HG02938 (cell line): ENCODE measurements around the gene CLTCL1.
"Not testable (repeated sequence)": the region's sequence is repeated elsewhere in the genome, so short reads cannot be mapped to it uniquely, and the experiment has no call there.

Source experiments
- ATAC-seq: cut with Tn5 transposase; IDR thresholded peaks from one replicate; pipeline ENCODE4 v1.9.1; 2021; ENCODE audit warnings: mild to moderate bottlenecking, moderate library complexity; ENCODE audit not compliant: unreplicated experiment

The CLTCL1 gene

GRCh38 chr22:19256362-19256761, 35.2 kb downstream of the CLTCL1 start:
- not testable (repeated sequence) for ATAC-seq

DNA sequence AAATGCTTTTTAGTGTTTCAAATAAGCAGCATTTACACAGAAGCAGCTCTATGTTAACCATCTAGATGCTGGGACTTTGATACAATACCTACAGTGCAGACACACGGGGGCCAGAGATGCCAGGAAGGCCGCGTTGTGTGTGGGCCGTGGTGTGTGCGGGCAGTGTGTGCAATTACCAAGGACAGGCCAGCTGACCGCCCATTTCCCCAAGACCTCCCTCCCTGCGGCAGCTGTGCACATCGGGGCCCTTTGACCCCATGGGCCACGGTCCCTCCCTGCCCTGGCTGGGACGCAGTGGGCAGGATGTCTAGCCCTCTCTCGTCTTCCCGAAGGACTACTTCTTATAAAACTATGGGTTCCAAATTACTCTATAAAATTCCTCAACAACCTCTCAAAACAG, 38.4 kb downstream of the CLTCL1 start:
- ATAC-seq = no peak

DNA sequence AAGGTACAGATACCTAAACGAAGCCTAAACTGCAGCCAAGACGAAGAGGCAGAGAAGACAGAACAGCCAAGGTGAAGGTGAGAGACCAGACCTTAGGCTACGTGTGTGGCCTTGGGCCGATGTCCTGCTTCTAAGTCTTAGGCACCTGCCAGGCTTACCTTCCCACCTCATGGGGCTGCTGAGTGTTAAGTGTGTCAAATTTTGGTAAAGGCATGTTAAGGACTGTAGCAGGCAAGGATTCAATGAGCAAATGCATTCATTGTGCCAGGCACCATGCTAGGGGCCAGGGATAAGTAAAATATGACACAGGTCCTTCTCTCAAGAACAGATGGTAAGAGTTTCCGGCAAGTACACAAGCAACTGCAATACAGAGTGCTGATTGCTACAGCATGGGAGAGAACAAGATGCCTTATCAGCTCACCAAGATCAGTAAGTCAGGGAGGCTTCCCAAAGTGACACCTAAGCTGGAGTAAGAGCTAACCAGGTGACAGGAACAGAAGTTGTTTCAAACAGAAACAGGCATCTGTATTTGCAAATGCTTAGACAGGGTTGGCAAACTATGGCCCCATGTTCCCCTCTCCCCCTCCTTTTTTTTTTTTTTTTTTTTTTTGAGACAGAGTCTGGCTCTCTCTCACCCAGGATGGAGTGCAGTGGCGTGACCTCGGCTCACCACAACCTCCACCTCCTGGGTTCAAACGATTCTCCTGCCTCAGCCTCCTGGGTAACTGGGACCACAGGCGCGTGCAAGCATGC, 46.7 kb downstream of the CLTCL1 start:
- ATAC-seq = no peak

GRCh38 chr22:19242699-19243098, 48.8 kb downstream of the CLTCL1 start:
- no peak for ATAC-seq

DNA sequence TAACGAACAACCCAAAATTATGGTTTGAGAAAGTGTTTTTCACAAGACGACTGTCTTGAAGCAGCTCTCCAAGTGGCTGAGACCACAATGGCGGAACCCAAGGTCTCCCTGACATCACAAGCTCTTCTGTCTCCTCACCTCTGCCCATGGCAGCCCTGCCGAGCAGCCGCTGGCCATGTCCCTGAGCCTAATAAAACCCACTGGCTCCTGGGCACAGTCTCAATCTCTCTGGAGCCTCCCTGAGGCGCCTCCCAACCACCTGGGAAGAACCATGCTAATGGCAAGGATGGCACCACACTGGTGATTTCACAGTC, 50.0 kb downstream of the CLTCL1 start:
- no peak for ATAC-seq

GRCh38 chr22:19240813-19241592, 50.5 kb downstream of the CLTCL1 start:
- ATAC-seq = no peak

DNA sequence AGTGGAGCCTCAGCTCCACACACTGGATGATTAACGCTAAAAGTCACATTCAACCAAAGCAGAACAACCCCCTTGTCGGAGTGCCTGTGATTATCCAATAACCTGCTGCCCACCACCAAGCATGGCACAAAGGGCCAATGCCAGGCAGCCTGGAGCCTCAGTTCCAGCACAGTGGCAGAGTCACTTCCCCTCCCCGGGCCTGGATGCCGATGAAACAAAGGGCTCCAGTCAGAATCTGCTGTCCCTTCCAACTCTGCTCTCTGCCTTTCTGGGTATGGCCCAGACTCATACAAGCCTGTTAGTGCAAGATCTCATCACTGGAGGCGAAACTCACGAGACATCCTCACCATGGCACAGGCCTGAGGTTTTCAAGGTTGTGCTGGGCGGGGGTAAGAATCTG, 52.1 kb downstream of the CLTCL1 start:
- ATAC-seq = no peak

GRCh38 chr22:19238900-19239299, 52.6 kb downstream of the CLTCL1 start:
- ATAC-seq = no peak

- no peak for ATAC-seq
These were observed 55.6 kb downstream of the CLTCL1 start for GRCh38 chr22:19235874-19236273.

GRCh38 chr22:19234126-19234896, 57.2 kb downstream of the CLTCL1 start:
- ATAC-seq = no peak

- ATAC-seq = no peak
These were observed 58.3 kb downstream of the CLTCL1 start for GRCh38 chr22:19233189-19233661.

DNA sequence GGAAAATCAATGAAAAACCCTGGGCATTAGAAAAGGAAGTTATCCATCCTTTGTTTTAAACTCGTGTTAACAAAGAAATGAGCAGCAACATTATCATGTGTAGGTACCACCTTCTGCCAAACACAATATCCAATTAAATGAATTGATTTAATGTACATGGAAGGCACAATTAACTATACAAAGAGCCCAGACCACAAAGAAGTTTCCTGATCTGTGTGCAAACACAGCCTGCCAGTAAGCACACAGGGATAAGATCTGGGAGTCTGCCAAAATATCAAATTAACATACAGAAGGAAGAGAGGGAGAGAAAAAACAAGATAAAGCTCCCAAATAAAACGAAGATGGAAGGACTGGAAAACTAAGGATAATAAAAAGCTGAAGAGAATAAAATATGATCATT, 58.9 kb downstream of the CLTCL1 start:
- no peak for ATAC-seq

DNA sequence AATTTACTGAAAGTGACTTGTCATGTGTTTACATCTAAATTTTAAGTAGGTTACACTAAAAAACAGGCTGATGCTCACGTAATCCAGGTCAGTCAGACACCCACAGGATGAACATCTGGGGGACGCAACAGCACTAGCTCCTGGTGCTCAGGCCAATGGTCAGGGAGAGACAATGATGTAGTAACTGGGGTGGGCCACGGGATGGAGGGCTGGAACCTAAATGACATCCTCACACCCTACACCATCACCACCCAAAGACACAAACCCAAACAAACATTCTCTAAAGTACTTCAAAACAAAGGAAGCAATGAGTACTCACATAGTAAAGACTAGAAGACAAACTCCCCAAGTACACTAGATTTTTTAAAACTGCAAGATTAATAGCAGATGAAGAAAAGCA, 59.5 kb downstream of the CLTCL1 start:
- no peak for ATAC-seq

DNA sequence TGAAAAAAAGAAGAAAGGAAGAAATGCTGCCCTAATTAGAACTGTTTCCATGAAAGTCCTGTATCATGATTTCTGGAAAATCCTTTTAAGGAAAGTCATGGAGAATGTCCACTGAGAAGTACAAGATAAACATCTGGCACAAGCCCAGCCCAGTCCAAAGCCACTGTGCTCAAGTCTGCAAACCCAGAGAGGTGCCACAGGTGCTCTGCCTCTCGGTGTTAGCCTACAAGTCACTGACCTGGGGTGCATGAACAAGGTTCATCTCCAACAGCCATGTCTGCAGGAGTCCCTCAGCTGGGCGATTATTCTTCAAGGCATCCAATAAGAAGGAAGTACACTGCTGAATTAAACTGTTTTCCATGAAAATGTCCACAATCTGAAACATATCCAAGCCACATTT, 61.9 kb downstream of the CLTCL1 start:
- no peak for ATAC-seq

DNA sequence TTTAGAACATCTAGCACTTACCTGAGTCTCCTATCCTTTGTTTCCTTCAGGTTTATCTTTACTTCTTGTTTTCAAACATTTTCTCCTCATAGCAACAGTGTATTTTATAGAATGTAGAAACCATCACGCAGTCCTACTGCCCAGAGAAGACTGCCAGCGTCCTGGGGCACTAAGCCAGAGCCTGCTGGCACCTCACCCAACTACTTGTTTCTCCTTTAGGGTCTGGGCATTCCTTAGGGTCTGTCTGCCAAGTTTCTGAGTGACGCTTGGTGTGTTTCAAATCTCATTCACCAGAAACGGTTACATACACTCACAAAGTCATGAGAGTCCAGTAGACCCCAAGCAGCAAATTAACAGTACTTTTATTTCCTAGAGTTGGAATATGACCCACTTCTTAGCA, 63.3 kb downstream of the CLTCL1 start:
- no peak for ATAC-seq

- no peak for ATAC-seq
These were observed 65.1 kb downstream of the CLTCL1 start for GRCh38 chr22:19226428-19226827.

GRCh38 chr22:19225560-19225959, 66.0 kb downstream of the CLTCL1 start:
- ATAC-seq = no peak

DNA sequence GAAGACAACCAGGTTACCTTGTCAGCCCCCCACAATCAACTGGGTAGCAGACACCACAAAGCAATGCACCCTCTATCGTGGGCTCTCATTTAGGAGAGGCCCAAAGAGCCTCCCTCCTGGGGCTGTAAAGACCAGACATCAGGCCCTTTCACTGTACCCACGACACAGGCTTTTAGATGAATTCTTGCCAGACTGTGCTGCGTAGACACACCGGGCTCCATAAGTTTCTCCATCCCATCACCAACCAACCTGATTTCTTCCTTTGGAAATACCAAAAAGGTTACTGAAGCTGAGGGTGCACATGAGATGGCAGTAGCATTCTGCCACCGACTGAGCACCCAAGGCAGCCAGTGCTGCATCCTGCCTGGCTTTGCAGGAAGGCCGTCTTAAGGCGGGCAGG, 66.5 kb downstream of the CLTCL1 start:
- ATAC-seq = no peak

GRCh38 chr22:19224557-19224956, 67.0 kb downstream of the CLTCL1 start:
- no peak for ATAC-seq

- ATAC-seq = no peak
These were observed 67.9 kb downstream of the CLTCL1 start for GRCh38 chr22:19223617-19224016.

DNA sequence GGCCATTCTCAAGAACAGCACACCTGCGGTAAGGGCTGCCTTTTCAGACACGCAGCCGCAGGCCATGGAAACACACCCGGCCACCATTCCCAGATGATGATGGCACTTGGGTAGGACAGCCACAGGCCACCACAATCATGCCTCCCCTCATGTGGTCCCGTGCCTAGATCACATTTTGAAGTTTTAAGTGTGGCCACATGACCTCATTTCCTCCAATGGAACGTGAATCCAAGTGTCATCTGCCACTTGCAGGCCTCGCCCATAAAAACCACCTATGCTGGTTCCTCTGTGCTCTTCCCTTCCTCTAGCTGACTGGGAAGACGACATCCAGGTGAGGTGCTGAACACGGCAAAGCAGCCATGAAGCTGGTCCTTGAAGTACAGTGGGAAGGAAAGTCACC, 68.4 kb downstream of the CLTCL1 start:
- ATAC-seq = no peak
